Measurements from ENCODE around the gene LRRC8A. TPM values are rescaled to one million over a fixed set of nuclear protein-coding genes. Genes with fewer than 3 reads are reported as not detected.
"Not testable (repeated sequence)": the region's sequence is repeated elsewhere in the genome, so short reads cannot be mapped to it uniquely, and the experiment has no call there.

Gene LRRC8A
- total and polyA plus RNA-seq, 11 donors: 15.8 to 76.4 (median 28.8) TPM

DNA sequence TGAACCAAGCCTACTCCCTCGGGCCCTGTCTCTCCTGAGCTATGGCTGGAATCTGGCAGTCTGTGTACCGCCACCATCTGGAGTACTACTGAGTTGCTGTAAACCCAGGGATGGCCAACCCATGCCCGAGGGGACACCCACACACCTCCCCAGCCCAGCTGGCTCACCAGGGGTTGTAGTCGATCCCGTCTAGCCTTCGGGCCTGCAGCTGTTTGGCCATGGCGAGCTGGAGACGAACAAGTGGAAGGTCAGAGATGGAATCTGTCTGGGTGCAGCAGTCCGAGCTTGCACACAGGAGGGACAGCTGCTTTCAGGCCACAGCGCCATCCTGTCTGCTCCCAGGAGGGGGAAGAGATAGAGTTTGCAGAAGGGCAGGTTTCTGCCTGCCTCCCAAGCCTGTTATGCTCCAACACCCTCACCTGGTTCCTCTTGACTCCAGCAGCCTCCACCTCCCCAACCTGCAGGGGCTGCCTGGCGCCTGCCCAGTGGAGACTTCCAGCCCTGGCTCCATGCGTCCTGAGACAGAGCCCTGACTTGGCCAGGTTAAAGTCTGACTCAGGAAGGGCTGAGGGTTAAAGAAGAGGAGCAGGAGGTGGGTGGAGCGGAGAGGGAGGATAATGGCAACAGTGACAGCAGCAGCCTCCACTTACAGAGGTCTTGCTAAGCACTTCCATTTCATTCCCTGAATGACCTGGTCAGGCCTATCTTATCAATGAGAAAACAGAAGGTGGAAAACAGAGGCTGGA is 36.6 kb upstream of the LRRC8A start:
- ATAC-seq: peak in 2 of 4 donors; percentile 7 to 20
- TF ChIP-seq POLR2A (IDR thresholded peaks at IDR 0.05): no peak
- Histone ChIP-seq H3K27me3 (no peaks in the 10 kb centered on the region), H3K4me1 (no peaks in the 10 kb centered on the region), H3K36me3 (peaks cover 0 to 12% (median 4%) of the 10 kb centered on the region in 9 donors), H3K27ac (no peak overlapping the region), H3K9me3 (peaks cover 0 to 7% (median 0%) of the 10 kb centered on the region in 12 donors), H3K4me3 (no peak overlapping the region)
- DNase-seq: no peak
- intact Hi-C loops (cut with DNase I): no loop called here
- WGBS, 4 donors: 72 to 84% (median 76%) methylated on average over 8 to 13 of the region's 13 CpGs

DNA sequence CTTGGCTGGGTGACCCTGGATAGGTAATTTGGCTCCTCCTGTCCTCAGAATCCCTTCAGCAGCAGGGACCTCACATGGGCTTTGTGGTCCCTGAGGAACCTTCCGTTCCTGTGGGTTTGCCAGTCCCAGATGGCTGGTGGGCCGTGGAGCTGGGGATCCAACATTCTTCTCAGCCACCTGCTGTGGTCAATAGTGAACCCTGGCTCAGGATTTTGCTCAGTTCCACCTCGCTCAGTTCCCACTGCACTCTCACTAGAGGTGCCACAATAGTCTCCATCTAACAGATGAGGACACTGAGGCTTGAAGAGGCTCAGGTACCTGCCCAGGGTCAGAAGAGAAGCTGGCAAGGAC is 35.3 kb upstream of the LRRC8A start:
- H3K9me3 ChIP-seq: peaks cover 0 to 10% (median 0%) of the 10 kb centered on the region in 12 donors
- TF ChIP-seq, protein P1, sequence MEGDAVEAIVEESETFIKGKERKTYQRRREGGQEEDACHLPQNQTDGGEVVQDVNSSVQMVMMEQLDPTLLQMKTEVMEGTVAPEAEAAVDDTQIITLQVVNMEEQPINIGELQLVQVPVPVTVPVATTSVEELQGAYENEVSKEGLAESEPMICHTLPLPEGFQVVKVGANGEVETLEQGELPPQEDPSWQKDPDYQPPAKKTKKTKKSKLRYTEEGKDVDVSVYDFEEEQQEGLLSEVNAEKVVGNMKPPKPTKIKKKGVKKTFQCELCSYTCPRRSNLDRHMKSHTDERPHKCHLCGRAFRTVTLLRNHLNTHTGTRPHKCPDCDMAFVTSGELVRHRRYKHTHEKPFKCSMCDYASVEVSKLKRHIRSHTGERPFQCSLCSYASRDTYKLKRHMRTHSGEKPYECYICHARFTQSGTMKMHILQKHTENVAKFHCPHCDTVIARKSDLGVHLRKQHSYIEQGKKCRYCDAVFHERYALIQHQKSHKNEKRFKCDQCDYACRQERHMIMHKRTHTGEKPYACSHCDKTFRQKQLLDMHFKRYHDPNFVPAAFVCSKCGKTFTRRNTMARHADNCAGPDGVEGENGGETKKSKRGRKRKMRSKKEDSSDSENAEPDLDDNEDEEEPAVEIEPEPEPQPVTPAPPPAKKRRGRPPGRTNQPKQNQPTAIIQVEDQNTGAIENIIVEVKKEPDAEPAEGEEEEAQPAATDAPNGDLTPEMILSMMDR (IDR thresholded peaks at IDR 0.05): no peak
- TF ChIP-seq POLR2A (IDR thresholded peaks at IDR 0.05): no peak
- intact Hi-C loops (cut with DNase I): no loop called here
- no peak for DNase-seq
- no peak overlapping the region for H3K27ac ChIP-seq
- no peaks in the 10 kb centered on the region for H3K27me3 ChIP-seq
- no peak overlapping the region for H3K4me3 ChIP-seq
- H3K36me3 ChIP-seq: peaks cover 0 to 15% (median 3%) of the 10 kb centered on the region in 9 donors
- WGBS, 4 donors: 83 to 95% (median 92%) methylated on average over 2 to 3 of the region's 3 CpGs
- H3K4me1 ChIP-seq: no peaks in the 10 kb centered on the region
- ATAC-seq: no peak

DNA sequence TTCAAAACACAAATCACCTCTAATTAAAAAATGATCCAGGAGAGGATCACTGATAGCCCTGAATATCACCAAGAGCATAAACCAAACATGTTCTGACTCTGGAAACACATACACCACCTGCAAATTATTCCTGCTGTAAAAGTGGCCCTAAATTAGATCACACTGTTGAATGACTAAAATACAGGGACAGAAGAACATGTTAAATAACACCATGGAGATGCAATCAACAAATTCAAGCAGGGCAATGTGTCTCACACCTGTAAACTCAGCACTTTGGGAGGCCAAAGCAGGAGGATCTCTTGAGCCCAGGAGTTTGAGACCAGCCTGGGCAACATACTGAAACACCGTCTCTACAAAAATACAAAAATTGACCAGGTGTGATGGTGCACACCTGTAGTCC is 34.1 kb upstream of the LRRC8A start:
- intact Hi-C loops (cut with DNase I): no loop called here
- Histone ChIP-seq H3K27me3 (no peaks in the 10 kb centered on the region), H3K4me1 (no peaks in the 10 kb centered on the region), H3K27ac (no peak overlapping the region), H3K4me3 (no peak overlapping the region), H3K9me3 (peaks cover 0 to 10% (median 0%) of the 10 kb centered on the region in 12 donors), H3K36me3 (peaks cover 0 to 5% (median 0%) of the 10 kb centered on the region in 9 donors)
- ATAC-seq (no peak), DNase-seq (no peak)
- 100% methylated on average over 1 of the region's 1 CpG for WGBS, 4 donors
- TF ChIP-seq, protein P1 (IDR thresholded peaks at IDR 0.05): no peak
- TF ChIP-seq POLR2A (IDR thresholded peaks at IDR 0.05): no peak

DNA sequence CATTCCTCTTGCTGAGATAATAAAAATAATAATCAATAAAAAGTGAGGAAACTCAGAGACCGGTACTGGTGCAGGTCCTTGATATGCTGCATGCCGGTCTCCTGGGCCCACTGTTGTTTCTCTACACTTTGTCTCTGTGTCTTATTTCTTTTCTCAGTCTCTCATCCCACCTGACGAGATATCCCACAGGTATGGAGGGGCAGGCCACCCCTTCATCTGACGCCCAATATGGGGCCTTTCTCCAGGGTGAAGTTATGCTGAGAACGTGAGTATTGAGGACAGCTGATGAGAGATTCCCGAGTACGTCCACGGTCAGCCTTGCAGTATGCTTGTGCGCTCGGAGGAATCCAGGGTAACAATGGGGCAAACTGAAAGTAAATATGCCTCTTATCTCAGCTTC is 30.9 kb upstream of the LRRC8A start:
- H3K9me3 ChIP-seq: peaks cover 0 to 10% (median 0%) of the 10 kb centered on the region in 12 donors
- H3K4me1 ChIP-seq, H3K27me3 ChIP-seq, DNase-seq, H3K4me3 ChIP-seq, ATAC-seq, H3K36me3 ChIP-seq, H3K27ac ChIP-seq: not testable (repeated sequence)
- WGBS, 4 donors: 92 to 98% (median 95%) methylated on average over 10 of the region's 10 CpGs
- intact Hi-C loops (cut with DNase I): loop anchor here in 3 of 10 donors (10.0 kb wide), 1 partner anchor 154 kb away; no protein-coding TSS in a partner anchor

DNA sequence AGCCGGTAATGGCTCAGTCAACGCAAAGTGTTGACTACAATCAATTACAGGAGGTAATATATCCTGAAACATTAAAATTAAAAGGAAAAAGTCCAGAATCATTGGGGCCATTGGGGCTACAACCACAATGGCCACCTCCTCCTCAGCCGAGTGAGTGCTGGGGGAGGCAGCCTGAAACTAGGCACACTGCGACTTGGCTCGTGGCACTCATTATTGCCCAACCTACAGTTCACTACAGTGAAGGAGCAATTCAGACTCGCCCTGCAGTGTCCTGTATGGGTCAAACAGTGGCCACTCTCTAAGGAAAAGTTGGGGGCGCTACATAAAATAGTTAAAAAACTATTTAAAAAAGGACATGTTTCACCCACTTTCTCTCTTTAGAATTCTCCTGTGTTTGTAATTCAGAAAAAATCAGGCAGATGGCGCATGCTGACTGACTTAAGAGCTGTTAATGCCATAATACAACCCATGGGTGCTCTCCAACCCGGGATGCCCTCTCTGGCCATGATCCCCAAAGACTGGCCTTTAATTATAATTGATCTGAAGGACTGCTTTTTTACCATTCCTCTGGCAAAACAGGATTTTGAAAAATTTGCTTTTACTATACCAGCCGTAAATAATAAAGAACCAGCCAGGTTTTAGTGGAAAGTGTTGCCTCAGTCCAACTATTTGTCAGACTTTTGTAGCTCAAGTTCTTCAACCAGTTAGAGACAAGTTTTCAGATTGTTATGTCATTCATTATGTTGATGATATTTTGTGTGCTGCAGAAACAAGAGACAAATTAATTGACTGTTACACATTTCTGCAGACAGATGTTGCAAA is 29.9 kb upstream of the LRRC8A start:
- H3K27ac ChIP-seq, H3K36me3 ChIP-seq, H3K4me3 ChIP-seq, DNase-seq, H3K4me1 ChIP-seq, ATAC-seq, H3K27me3 ChIP-seq: not testable (repeated sequence)
- intact Hi-C loops (cut with DNase I): loop anchor here in 3 of 10 donors (10.0 kb wide), 1 partner anchor 153 kb away; no protein-coding TSS in a partner anchor
- TF ChIP-seq, protein P1 (IDR thresholded peaks at IDR 0.05): peak; percentile 32 to 64 (median 54)
- 77 to 83% (median 80%) methylated on average over 10 of the region's 10 CpGs for WGBS, 4 donors
- peaks cover 0 to 10% (median 0%) of the 10 kb centered on the region in 12 donors for H3K9me3 ChIP-seq

DNA sequence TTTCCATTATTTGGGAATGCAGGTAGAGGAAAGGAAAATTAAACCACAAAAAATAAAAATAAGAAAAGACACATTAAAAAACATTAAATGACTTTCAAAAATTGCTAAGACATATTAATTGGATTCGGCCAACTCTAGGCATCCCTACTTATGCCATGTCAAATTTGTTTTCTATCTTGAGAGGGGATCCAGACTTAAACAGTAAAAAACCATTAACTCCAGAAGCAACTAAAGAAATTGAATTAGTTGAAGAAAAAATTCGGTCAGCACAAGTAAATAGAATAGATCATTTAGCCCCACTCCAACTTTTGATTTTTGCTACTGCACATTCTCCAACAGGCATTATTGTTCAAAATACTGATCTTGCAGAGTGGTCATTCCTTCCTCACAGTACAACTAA is 29.3 kb upstream of the LRRC8A start:
- DNase-seq, H3K27ac ChIP-seq, H3K4me3 ChIP-seq, H3K36me3 ChIP-seq, ATAC-seq, H3K4me1 ChIP-seq, H3K27me3 ChIP-seq: not testable (repeated sequence)
- H3K9me3 ChIP-seq: peaks cover 0 to 10% (median 0%) of the 10 kb centered on the region in 12 donors
- 70 to 95% (median 88%) methylated on average over 2 of the region's 2 CpGs for WGBS, 4 donors
- intact Hi-C loops (cut with DNase I): loop anchor here in 3 of 10 donors (10.0 kb wide), 1 partner anchor 152 kb away; no protein-coding TSS in a partner anchor

DNA sequence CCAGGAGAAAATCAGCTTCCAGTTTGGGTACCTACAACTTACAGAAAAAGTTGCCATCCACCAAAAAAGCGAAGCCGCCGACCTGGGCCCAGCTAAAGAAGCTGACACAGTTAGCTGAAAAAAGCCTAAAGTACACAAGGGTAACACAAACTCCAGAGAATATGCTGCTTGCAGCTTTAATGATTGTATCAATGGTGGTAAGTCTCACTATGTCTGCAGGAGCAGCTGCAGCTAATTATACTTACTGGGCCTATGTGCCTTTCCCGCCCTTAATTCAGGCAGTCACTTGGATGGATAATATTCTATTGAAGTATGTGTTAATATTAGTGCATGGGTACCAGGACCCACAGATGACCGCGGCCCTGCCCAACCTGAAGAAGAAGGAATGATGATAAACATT is 27.5 kb upstream of the LRRC8A start:
- WGBS, 4 donors: 92 to 96% (median 94%) methylated on average over 6 of the region's 6 CpGs
- ATAC-seq, H3K27ac ChIP-seq, H3K4me1 ChIP-seq, H3K36me3 ChIP-seq, H3K4me3 ChIP-seq, H3K27me3 ChIP-seq, DNase-seq: not testable (repeated sequence)
- H3K9me3 ChIP-seq: peaks cover 0 to 10% (median 0%) of the 10 kb centered on the region in 12 donors
- intact Hi-C loops (cut with DNase I): loop anchor here in 3 of 10 donors (10.0 kb wide), 1 partner anchor 150 kb away; no protein-coding TSS in a partner anchor

Data from heart left ventricle (tissue), 16 donors.